Stimulated activated CD4-positive, alpha-beta T cell treated with anti-CD3 and anti-CD28 coated beads, TNF-alpha, amount 100 ng/mL, for 24 hours (primary cell): ENCODE measurements around the gene ADGRG1.

Experiments used
- DNase-seq, 3 experiments: peaks; one replicate each; pipeline ENCODE4 v3.0.0-alpha.2; 2020; ENCODE audit warnings: low read depth in 3 of 3

The ADGRG1 gene

DNA sequence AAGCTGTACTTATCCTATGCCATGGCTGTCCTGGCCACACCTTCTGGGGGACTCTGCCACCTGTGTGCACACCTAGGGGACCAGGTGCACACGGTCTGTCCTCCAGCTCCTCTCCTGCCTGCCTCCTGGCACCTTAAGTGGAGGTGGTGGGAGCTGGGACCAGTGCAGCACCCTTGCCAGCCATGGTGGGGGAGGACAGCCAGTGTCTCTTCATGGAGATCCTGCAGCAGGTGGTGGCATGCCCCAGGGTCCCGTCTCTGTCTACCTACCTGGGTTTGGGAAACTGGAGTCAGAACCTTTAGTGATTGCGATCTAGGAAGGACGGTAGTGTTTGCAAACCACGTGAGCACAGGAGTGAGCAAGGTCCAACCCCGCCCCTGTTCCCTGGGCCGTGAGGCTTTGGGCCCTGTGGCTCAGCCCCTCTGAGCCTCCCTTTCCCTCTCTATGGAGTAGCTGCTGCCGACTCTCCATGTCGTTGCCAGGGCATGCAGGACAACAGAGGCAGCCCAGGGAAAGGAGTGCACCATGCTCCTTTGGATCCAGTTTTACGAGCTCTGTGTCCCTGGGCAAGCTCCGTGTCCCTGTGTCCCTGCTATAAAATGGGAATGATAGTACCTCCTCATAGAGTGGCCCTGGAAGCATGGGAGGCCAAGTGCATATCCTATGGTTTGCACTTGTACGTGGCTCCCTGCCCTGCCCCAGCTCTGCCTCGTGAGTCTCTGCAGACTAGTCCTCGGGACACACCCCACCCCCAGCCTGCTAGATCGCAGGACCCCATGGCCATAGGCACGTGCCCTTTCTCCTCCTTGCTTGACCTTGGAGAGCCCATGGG is 7.1 kb downstream of the ADGRG1 start:
- no peak for DNase-seq

DNA sequence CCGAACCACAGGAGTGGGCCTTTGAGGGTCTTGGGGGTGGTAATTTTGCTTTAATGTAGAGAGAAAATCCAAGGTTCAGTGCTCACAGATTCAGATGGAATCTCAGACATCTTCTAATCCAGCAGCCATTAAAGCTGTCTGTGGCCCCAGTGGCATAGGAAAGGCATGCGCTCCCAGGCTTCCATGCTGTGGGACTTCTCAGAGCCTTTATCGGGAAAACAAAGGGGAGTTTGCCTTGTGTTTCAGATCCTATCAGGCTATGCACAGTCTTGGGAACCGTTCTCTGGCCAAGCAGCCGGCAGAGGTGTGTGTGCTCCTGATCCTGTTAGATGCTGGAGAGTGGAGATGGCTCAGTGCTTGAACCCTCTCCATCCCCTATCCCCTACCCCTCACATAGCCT is 7.8 kb downstream of the ADGRG1 start:
- DNase-seq, result no peak

DNA sequence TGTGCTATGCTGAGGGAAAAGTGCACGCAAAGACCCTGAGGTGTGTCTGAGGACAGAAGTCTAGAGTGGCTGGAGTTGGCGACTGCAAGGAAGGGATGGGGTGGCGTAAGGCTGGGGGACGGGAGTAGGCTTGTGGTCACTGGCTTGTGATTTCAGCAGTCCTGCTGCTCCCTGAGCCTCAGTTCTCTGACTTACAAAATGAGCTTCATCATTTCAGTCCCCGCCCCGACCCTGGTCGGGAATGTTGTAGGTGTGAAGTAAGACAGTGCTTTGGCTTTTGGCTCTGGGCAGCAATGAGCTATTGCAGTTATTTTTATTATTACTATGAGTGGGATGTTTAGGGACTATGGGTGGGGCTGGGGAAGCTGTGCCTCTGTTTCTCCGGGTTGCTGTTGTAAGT is 8.6 kb downstream of the ADGRG1 start:
- no peak for DNase-seq

DNA sequence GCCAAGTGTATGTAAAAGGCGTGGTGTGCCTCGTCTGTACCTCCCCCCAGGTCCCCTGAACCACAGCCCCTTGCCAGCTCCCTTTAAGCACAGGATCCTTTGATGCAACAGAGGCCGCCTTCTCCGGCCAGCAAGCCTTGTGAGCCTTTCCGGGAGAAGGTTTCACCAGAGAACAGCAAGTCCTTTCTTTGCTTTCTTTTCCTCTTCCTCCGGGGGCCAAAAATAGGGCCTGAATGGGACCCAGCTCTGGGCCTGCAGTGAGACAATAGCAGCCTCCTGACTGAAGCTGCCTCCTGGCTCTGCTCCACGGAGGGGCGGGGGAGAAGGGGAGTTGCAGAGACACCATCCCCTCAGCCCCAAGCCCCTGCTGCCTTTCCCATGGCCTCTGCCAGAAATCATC is 9.0 kb downstream of the ADGRG1 start:
- DNase-seq, result no peak

DNA sequence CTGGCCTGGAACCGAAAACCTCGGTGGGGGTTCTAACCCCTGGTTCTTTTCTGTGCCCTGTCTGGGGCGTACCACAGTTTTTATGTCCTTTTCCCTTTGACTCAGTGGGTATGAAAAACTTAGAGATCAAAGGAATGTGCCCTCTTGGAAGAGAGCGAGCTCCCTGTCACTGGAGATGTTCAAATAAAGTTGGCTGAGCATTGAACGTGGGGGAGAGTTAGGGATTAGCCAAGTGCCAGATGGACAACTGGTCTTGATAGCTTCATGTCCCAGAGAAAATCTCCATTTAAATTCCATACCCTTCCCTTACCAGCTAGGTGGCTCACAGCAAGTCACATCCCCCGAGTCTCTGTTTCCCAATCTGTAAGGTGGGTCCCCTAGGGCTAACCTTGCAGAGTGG is 9.5 kb downstream of the ADGRG1 start:
- DNase-seq, result no peak

DNA sequence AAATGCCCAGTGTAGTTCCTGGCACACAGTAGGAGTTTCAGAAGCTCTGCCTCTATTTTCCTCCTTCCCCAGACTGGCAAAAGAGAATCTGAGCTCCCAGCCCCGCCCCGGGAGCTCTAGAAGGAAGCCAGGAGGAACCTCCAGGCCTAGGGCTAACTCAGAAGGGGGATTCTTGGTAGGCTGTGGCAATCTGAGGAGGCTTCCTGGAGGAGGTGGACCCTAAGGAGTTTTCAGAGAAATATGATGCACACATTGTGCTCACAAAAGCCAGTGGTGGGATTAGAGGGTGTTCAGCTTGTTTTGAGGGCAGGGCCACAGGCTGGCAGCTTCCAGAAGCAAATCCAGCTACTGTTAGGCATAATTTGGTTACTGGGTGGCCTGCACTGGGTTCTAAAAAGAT is 10.0 kb downstream of the ADGRG1 start:
- no peak for DNase-seq

DNA sequence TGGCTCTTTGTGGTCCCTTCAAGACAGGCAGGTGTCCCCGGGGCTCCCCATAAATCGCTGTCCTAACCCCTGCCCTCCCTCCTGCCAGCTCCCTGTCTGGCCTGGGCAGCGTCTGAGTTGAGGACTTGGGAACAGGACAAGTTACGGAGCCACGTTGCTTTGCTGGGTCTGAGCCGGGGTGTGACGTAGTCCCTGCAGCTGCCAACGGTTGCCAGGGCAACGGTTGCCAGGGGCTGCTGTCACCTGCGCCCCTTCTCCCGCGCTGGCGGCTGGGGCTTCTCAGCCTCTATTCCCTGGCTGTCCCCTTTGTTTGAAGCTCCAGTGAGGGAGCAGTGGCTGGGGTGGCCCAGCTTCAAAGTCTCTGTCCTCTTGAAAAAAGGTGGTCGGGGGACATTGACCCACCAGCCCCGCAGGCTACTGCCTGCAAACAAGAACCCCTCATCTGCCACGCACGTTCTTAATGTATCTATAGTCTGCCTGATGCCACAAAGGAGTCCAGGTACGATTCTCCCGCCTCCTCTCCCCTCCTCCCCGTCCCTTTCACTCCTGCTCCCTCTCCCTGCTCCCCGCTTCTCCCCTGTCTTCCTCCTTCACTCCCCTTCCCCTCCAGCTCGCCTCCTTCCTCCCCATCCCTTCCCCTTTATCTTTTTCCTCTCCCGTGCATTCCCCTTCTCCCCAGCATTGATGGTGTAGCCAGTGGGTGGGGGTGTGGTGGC is 10.9 kb downstream of the ADGRG1 start:
- DNase-seq, result no peak

DNA sequence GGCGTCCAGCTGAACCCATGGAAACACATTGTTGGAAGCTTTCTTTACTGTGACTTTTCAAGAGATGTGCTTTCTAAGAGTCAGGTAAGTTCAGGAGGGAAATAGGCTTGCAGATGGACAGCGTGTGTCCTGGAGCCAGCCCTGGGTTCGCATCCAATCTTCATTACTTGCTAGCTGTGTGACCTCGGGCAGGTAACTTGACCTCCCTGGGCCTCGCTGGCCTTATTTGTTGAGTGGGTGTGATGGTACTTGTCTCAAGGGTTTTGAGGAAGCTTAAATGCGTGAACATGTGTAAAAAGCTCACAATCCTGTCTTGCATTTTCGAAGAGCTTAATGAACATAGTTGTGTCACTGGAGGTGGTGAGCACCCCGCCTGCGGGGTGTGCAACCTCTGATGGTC is 11.8 kb downstream of the ADGRG1 start:
- DNase-seq, result no peak

DNA sequence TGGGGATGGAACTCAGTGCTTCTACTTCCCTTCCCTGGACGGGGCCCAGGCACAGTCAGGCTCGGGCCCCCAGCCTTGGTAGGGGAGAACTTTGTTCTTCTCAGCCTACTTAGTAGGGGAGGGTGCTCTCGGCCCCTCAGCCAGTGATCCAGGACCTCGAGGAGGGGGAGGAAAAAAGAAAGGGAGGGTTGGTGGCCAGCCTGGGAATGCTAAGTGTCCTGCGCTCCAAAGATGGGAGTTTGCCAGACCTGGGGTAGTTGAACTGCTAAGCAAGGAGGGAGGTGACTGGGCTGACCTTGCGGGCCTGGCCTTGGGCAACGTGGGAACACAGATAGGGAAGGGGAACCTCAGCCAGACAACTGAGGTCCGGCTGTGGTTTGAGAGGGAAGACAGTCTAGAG is 12.2 kb downstream of the ADGRG1 start:
- DNase-seq, result no peak

DNA sequence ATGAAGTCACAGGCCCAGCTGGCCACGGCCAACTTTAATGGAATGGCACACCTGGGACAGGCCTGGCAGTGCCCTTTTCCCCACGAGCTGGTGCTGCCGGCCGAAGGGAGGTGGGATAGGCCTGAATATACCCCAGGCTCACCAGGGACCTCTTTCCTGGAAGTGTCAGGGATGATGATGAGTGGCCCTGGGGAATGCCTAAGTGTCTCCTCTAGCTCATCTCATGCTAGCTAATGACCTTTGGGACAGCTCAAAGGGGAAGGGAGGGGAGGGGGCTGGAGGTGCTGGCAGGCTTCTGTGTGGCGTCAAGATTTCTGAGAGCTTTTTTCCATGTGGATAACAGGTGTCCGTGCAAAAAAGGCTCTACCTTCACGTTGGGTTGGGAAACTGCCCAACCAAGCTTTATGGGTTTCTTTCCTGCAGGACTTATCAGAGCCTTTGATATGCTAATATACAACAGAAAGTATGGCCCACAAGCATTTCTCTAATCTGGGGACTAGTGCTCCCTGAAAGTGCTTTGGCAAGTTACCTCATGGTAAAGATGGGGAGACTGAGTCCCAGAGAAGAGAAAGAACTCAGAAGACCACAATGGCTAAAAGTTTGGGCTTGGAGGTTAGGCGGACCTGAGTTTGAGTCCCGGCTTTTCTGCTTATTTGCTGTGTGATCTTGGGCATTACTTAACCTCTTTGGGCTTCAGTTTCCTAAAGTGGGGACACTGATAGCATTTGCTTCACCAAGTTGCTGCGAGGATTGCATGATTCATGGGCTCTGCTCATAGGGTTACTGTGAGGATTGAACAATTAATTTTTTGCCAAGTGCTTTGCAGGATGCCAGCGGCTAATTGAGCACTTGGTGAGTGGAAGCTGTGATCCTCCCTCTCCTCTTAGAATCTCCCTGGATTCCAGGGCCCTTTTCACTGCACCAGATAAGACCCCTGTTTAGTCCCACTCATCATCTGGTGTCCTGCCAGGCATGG is 14.0 kb downstream of the ADGRG1 start:
- no peak for DNase-seq

DNA sequence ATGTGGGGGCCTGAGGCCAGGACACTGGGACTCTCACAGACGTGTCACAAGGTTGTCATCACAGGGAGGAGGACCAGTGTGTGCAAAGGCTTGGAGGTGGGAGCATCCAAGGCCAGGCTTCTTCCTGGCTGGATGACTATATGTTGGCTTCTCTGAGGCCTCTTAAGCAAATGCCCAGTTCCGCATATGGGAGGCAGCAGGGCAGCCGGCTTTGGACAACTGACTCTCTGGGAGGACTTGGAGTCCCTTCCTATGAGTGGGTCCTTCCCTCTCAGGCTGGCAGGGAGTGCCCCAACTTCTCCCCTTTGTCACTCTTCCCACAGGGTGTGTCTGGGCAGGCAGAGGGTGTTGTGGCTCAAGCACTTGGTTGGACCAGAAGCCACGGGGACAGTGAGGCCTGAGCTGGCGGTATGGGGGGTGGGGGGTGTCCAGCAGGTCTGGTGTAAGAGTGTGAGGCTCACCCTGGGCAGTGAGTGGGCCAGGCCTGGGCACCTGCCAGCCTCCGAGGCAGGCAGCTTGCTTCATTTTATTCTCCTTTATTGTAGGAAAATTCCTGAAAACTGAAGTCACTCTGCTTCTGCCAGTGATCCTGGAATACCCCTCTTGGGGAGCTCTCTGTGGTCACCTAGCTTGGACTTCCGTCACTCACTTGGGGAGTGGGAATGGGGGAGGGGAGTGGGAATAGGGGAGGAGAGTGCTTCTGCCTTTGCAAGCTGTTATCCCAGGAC is 14.9 kb downstream of the ADGRG1 start:
- no peak for DNase-seq

DNA sequence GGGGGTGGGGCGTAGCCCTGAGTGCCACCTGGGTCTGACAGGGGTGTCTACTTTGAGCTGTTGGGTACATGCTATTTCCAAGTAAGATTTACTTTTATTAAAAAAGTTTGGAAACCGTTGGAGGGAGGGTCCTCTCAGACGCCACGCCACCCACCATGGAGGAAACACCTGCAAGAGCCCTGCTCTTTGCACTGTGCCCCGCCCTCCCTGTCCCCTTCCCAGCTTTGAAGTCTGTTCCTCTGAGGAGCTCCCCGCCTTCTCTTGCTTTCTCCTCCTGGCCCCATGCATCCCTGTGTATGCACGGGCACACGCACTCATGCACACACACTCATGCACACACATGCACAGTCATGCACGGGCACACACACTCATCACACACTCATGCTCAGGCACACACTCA is 15.5 kb downstream of the ADGRG1 start:
- DNase-seq, result no peak

DNA sequence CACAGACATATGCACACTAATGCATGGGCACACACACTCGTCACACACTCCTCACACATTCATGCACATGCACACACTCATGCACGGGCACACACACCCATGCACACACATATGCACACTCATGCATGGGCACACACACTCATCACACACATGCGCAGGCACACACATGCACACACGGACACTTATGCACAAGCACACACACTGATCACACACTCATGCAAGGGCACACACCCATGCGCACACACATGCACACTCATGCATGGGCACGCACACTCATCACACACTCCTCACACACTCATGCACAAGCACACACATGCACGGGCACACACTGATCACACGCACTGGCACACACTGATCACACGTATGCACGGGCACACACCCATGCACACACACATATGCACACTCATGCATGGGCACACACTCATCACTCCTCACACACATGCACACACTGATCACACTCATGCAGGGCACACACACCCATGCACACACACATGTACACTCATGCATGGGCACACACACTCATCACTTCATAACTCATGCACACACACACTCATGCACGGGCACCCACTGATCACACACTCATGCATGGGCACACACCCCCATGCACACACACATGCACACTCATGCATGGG is 16.1 kb downstream of the ADGRG1 start:
- no peak for DNase-seq

DNA sequence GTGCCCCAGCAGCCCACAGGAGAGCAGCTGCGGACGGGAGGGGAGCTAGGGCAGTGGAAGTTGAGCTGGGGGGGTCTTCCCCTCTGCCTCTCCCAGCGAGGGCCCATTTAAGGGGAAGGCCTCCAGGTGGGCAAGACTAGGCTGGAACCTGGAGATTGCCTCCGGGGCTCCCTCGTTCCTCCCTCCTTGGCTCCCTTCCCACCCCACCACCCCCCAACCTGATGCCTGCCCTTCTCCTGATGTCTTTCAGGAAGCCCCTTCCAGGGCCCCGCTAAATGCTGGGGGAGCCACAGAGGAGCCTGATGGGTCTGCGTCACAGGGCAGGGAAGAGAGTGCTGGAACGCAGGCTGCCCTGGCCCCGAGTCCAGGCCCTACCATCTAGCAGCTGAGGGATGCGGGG is 16.7 kb downstream of the ADGRG1 start:
- no peak for DNase-seq

DNA sequence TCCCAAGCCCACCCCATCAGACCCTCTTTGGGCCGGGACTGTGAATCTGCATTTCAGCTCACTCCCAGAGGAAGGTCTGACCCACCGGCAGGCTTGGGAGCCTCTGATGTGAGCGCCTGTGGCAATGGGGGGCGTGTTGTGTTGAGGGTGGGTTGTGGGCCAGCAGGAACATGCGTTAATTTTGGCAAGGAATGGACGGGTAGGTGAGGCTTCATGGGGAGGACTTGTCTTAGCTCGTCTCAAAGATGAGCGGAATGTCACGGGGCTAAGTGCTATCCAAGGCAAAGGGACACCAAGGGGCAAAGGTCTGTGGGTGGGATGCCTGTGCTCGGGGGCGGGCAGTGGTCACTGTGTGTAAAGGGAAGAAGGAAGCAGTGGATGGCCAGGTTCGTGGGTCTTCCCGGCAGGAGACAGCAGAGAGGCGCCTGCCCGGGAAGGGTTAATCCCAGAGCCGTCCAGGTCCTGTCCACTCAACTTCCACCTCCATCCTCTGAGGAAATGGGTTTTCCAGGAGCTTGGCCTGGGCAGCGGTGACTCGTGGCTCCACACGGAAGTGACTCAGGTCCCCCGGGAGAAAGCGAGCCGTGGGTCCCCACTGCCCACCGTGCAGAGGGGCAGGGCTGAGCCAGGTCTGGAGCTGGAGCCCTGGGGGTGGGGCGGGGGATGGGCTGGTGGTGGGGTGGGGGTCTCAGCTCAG is 17.4 kb downstream of the ADGRG1 start:
- no peak for DNase-seq

DNA sequence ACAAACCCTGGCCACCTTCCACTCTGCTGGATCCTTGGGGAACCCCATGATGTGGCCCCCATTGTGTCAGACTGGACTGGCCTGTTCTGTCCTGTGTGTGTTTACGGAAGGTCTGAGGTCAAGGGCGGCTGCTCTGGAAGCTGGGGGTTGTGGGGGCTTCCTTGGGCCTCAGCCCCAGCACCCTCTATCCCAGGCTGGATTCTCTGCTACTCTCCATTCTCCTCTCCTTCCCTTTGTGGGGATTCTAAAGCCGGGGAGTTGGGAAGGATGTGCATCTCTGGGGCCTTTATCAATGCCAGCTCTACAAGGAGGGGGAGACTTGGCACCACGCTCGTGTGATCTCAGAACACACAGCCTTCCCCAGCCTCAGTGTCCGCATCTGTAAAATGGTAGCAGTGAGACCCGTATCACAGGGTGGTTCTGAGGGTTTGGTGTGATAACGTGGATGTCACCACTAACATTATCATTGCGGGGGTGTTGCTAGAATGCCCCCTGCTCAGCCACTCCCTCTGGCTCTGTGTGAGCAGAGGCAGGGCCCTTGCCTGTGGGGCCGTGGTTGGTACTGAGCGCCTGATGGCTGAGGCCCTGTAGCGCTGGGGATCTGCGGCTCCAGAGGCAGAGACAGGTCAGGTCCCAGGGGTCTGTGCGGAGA is 18.1 kb downstream of the ADGRG1 start:
- DNase-seq, result no peak

DNA sequence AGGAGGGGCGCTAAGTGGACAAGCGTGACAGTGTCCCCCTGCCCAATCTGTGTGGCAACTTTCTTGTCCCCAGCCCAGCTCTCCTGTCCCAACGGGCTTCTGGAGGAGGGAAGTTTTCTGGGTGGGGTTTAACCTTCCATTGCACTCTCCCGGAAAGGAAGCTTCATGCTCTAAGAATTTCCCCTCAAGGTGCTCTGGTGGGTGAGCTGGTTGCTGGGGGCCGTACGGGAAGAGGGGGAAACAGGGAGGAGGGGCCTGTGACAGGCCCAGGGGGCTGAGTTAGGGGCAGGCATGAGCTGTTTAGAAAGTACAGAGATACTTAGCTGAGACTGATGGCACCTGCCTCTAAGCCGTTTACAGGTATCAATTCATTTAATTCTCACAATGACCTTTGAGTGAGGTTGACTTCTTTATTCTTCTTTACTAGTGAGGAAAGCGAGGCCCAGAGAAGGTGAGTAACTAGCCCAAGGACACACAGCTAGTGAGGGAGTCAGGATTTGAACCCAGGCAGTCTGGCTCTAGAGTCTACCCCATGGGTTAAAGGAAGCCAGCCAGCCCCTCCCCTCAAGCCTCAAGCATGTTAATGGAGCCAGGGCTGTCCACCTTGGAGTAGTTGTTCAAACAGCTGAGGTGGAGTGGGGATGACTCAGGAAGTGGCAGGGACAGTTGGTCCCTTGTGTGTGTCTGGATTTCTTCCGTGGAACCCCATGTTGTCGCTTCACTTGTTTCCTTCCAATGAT is 18.9 kb downstream of the ADGRG1 start:
- no peak for DNase-seq

DNA sequence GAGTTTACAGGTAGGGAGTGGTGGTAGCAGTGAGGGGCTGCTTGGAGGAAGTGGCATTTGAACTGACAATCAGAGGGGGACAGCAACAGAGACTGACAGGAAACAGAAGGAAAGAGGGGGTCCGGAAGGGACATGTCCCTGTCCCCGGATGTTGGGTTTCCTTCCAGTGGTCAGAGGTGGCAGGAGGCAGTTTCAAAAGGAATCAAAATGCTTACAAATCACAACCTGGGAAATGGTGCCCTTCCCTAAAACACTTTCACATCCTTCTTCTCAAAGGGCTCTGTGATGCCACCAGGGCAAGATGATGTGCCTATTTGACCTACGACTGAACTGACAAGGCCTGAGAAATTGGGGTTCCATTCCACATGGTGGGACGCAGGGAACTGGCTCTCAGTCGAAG is 19.7 kb downstream of the ADGRG1 start:
- no peak for DNase-seq
